GM18858 (cell line): ENCODE data around the gene ANKZF1.

Experiments
- ATAC-seq: cut with Tn5 transposase; IDR thresholded peaks from one replicate; pipeline ENCODE4 v1.9.1; 2021; ENCODE audit not compliant: unreplicated experiment

Gene ANKZF1

DNA sequence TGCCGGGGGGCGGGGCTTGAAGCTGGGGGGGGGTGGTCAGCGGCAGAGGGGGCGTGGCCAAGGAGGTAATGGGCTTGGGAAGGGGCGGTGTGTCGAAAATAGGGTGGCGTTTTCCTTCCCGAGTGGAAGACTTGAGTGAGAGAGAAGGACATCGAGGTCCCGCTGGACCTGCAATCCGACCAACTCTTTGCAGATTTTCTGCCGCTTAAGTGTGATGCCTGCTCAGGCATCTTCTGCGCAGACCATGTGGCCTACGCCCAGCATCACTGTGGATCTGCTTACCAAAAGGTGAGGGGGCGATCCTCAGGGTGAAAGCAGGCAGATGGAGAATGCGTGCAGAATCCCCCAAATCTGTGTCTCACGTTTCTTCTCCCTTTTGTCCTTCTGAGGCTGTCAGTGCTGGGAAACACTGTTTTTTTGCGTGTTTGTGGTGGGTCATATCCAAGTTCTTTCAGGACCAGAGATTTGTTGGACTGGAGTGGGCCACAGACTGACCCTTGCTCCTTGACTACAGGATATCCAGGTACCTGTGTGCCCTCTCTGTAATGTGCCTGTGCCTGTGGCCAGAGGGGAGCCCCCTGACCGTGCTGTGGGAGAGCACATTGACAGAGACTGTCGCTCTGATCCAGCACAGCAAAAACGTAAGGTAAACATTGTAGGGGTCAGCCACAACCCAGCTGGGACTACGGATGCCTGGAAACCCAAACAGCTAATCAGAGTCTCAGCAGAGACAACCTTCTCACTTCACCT lies 22.3 kb upstream of the ANKZF1 start:
- ATAC-seq: no peak

DNA sequence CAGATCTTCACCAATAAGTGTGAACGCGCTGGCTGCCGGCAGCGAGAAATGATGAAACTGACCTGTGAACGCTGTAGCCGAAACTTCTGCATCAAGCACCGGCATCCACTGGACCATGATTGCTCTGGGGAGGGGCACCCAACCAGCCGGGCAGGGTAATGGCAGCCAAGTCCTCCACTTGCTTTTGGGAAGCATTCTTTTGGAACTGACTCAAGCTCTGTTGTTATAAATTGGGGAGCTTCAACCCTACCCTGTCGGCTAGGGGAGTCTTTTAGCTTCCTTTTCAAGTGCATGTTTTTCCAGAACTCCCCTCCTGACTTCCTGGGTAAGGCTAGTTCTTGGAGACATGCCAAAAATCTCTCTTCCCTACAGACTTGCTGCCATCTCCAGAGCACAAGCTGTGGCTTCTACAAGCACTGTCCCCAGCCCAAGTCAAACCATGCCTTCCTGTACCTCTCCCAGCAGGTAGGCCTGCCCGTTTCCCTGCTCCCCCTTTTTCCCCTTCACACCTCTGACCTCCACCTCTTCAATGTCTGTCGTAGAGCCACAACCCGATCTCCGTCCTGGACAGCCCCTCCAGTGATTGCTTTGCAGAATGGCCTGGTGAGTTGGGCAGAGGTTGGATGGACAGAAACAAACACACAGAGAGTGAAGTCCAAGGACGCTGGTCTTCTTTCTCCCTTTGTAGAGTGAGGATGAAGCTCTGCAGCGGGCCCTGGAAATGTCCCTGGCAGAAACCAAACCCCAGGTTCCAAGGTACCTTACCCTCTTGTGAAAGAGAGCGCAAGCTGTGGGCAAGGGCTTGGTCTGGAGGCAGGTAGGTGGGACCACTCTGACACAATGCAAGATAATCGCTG lies 21.5 kb upstream of the ANKZF1 start:
- no peak for ATAC-seq

DNA sequence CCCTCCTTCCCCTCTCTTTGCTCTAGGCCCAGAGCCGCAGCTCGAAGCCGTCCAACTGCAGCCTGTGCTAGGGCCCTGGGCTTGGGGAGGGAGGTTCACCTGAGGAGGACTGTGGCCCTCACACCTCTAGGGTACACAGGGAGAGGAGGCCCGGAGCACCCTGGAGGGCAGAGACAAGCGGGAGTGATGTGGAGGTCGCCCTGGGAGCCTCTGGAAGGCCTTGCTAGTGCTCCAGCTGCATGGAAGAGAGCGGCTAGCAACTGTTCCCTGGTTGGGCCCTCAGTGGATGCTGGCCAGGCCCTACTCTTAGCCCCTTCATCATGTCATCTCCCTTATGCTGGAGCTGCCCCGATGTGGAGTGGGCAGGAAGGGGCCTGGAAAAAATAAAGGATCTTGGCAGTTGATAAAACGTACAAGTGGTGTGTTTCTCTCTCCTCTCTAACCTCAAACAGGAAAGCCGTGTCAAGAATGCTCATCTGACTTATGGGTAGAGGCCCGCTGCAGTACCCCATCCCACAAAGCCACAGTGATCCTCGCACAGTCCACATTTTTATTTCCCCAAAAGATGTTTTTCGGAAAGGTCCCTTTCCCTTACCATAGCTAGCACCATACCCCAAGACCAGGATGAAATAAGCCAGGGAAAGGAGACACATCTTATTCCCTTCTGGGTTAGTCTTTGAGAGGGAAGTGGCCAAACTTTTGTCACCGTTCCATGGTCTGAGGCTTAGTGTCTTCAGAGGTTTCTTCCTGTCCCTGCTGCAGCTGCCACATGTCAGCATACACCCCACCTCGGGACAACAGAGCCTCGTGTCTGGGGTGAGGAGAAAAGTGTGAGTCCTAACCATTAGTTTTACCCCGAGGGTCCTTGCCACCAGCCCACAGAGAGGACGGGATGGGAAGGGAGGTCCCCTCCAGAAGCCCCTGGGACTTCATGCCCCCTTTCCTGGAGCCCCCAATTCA lies 20.1 kb upstream of the ANKZF1 start:
- ATAC-seq: no peak

DNA sequence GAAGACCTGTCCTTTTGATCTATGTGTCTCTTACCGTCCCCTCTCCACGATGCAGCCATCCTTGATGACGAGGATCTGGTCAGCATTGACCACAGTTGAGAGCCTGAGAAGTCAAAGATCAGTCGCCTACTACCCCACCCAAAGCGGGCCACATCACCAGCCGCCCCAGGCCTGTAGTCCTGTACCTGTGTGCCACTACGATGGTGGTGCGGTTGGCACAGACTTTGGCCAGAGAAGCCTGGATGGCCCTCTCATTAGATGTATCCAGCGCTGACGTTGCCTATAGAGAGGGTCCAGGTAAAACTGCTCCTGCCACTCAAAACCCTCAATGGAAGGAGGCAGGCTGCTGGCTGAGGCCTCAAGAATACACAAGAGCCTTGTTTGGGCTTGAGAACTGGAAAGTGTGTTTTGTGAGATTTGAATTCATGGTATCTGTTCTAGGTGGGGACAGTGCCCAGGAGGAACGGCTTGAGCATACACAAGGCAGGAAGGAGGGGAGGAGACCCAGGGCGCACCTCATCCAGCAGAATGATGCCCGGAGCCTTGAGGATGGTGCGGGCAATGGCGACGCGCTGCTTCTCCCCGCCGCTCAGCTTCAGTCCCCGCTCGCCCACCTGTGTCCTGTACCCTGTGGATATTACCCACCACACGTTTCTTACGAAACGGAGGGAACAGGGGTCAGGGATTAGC lies 19.3 kb upstream of the ANKZF1 start:
- no peak for ATAC-seq

DNA sequence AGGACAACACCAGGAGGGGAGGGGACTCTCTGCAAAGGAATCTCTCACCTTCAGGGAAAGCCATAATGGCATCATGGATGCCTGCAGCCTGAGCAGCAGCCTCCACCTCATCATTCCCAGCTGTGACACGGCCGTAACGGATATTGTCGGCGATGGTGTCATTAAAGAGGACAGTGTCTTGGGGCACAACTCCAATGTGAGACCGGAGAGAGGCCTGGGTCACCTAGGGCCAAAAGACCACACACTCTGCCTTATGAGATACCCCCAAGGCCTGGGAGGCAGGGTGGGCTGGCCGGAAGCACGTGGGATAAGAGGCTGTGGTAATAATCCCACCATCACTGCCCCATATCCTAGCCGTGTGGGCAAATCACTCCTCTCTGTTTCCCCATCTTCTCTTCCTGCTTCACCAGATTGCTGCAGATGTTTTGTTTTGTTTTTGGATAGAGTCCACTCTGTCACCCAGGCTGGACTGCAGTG lies 18.7 kb upstream of the ANKZF1 start:
- no peak for ATAC-seq

DNA sequence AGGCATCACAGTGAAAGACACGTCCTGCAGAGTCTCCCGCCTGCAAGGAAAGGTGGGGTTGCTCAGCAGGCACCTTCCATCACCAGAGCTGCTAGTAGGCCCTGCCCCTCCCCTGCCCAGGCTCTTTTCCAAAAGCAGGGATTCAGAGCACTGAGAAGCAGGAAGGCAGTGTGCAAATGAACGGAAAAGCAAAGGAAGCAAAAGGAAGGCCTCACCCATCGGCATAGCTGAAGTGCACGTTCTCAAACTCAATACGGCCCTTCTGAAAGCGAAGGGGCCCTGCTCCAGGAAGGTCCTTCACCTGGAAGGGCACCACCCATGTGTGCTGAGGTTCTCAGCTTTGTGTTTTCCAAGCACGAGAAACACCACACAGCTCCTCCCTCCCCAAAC lies 16.6 kb upstream of the ANKZF1 start:
- ATAC-seq: no peak

DNA sequence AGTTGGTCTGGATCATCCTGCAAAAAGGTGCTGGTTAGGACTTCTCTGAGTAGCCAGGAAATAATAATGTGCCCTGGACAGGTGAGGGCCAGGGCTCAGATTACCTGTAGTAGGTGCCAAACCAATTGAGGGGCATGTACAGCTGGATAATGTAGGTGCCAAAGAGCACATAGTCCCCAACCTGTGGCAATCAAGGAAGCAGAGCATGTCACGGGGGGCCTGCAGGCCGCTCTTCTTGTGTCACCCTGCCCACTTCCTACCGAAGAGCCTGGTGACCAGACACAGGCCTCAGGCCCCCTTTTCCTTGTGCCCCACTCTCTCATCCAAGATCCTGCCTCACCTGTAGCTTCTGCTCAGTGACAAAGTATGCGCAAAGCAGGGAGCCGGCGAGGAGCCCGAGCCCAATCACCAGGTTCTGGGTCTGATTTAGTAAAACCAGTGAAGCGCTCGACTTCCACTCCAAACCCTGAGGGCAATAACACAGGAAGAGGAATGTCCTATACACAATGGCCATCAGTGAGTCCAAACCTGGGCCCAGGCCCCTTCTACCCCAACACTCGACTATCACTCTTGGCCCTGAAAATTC lies 16.0 kb upstream of the ANKZF1 start:
- ATAC-seq: no peak

DNA sequence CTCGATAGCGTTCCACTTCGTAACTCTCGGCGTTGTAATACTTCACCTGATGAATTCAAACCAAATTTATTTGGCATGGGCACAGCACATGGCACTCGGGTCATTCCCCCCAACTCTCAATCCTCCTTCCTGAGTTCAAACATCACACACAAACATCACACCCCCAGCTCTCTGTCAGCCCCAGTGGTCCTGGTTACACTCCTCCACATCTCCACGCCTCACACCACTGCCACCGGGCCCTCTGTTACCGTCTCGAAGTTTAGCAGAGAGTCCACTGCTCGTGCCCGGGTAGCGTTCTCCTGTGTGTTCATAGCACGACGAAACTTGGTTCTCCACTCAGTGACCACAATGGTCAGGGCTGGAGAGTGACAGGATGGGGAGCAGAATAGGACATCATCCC lies 15.5 kb upstream of the ANKZF1 start:
- ATAC-seq: no peak

DNA sequence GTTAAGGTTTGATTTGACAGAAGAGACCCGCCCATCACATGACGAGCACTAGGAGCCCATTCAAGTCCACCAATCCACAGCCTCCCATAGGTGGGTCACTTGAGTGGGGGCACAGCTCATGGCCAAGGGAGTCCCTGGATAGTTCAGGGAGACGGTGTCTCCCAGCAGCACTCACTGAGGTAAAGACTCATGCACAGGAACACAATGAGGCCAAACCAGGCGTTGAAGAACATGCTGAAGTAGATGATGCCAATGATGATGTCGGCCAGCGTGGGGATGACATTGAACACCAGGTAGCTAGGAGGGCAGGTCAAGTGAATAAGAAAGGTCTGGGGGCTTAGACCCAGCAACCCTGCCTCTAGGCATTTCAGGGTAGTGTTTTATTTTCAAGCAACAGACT lies 14.8 kb upstream of the ANKZF1 start:
- no peak for ATAC-seq

DNA sequence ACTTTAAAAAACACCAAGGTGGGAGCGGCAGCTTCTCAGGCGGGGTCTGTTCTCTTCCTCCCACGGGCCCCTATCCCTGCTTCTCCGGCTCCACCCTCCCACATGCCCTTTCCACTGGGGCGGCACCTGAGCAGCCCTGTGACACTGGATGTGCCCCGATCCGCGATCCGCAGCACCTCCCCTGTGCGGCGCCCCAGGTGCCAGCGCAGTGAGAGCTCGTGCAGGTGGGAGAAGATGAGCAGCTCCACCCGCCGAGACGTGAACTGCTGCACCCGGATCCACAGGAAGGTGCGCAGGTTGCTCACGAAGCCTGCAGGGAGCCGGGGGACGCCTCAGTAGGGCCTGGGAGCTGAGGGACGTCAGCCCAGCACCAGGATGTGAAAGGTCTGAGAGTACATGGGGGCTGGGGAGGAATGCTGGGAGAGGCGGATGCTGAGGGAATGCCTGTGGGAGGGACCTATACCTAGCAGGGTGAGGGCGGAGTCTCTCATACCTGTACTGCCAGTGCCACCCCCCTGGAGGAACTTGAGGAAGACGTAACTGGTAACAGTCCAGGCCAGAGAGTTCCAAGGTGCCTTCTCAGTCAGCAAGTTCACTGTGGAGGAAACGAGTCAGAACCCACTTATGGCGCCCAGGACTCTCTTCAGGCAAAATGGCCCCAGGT lies 13.6 kb upstream of the ANKZF1 start:
- ATAC-seq: no peak

DNA sequence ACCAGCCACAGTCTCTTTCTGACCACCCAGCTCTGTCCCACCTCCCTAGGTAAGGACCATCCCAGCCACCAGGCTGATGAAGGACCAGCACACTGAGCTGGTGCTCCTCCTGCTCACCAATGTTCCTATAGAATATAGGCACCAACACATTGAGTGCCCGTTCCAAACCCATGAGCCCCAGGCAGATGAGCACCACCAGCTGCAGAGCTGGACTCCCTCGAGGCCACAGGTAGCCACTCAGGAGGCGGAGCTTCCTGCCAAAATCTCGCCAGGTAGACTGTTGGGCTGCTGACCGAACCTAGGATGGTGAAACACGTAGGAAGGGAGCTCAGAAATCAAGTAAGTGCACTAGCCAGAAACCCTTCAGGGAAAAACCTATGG lies 13.1 kb upstream of the ANKZF1 start:
- no peak for ATAC-seq

DNA sequence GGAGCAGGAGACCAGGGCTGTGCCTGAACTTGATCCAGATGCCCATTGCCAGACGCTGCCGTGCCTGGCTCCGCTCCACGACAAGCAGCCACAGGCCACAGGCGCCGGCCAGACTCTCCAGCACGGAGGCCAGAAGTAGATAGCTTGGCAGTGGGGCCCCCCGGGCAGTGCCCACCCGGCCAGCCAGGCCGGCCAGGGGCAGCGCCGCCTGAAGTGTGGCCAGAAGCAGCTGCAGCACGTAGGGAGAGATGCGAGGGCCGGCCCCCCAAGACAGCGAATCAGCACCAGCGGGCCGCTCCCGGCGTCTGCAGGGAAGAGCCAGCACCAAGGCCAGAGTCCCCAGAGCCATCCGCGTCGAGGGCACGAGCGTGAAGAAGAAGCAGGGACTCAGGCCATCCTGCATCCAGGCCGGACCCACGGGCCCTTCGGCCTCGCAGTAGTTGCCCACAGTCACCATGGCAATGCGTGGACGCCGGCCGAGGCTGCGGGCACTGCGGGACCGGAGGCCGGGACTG lies 11.3 kb upstream of the ANKZF1 start:
- ATAC-seq: peak; percentile 19

DNA sequence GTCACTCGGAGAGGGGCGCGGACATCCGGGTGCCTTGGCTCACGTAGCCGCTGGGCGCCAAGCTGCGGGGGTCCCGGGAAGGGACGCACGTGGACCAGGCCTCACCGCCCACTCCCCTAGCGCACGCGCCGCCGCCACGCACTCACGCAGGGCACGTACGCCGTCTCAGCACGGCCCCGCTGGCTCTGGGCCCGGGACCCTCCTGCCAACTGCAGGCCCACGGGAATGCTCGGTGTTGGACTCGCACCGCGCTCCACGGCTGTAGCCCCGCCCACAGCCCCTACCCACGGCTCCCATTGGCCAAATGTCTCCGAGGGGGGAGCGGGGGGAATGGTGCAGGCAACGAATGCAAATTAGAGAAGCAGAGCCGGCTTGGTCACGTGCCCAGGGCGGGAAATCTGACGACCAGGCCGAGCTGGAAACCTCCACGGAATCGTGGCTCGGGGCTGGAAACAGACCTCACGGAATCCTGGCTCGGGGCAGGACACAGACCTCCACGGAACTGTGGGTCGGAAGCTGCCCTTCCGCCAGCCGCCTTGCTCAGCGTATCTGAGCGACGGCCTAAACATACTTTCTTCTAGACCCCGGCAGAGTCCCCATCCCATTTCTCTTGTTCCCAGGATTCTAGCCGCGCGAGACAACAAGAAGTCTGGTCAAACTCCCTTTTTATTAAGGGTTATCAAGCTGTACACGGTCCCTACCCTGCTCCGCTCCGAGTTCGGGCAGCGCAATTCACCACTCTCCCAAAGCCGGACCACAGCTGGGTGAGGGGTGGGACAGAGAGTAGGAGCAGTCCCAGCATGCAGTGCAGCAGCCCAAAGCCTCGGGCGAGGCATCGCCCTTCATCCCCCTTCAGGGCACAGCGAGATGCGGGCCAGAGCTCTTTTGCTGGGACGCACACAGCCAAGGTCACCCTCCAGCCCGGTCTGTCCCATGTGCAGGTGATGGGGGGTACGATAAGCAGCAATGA lies 10.6 kb upstream of the ANKZF1 start, which contains the start of gene ABCB6:
Gene ABCB6, minus strand, starts transcription at position 227 of the 970 bp plus-strand sequence. CDS start 285 bp downstream, outside the sequence.
- ATAC-seq: peak; percentile 54

DNA sequence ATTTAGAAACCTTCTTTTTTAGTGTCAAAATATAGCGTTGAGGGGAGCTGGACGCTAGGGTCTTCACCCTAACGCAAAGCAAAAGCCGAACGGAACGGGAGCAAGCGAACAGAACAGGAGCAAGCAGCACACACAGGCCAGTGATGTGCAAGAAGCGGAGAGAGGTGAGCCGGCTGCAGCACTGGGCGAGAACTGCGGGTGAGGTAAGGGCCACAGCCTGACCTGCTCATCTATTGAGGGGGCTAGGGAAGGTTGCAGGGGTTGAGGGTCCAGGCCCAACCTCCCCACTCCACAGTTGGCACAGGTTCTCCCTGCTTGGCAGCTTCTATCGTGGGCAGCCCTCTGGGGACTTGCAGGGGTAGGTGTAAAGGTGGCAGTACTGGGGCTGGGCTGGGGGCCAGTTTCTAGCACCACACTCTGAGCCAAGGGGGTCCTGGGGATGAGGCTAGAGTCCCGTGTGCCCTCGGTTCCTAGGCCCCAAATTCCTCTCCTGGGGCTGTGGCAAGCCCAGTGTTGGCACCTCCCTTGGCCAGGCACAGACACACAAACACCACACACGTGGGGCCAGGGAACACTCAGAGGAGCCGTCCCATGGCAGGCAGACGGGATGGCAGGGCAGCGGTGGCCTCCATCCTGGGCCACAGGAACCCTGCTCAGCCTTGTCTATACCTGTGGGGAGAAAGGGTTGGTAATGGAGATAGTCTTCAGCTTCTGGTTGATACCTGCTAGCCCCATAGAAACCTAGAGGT lies 9.6 kb upstream of the ANKZF1 start:
- ATAC-seq: no peak

DNA sequence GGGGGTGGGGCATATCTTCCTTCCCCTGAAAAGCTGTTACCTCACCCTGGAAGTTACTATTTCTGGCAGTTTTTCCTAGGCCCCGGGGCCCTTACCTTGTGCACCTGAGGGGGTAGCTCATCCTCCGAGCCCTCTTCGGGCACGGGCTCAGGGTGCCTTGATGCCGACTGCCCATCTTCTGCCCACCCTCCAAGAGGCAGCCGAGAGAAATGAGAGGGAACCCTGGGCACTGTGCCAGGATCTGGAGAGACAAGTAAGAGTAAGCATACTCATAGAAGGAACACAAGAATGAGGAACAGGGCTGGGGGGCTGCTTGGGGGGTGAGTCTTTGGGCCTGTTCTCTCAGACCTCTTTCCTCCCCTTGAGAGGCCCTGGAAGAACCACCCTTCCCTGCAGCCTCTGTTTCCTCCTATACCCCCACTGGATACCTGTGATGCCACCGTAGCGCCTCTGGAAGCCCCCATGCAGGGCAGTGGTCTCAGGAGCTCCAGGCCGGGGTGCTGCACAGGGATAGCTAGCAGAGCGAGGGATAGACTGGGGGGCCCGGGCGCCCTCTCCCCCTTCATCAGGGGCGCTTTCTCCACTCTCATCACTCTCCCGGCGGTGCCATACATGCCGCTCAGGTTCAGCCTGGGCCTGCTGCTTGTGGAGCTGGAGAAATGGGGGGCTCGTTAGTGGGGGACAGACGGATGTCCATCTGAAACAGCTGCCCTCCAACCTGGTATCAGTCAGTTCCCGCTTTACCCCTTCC lies 8.8 kb upstream of the ANKZF1 start:
- ATAC-seq: no peak

DNA sequence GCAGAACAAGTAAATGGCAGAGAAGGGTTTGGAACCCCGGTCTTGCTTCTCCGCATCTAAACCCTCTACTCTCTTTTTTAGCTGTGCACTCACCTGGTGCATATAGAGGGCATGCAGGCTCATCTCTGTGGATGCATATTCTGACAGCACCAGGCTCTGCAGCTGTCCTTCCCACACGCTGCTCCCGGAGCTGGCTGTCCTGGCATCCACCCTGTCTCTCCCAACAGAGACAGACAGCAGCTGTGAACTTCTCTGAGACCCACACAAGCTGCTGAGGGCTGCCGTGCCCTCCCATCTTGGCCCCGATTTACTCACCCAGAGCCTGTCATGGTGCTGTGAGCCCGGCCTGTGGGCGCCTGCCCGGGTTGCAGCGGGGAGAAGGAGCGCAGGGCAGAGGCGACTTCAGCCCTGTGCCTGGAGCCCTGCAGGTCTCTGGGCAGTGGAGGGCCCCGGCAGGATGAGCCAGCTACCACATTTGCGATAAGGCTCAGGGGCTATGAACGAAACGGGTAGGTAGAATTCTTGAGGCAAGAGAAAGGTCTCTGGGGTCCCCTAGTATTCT lies 7.6 kb upstream of the ANKZF1 start:
- no peak for ATAC-seq
